HEK293 (cell line): ENCODE data around the gene NLE1.

ENCODE experiments used
- CTCF ChIA-PET: fragments of 350-600 bp; formaldehyde crosslinking; extraction: SDS; loops from one replicate; lab custom pipeline; 2021; ENCODE audit warnings: antibody characterized with exemption; lab: Yijun Ruan, JAX
- POLR2A ChIA-PET: fragments of 300-600 bp; formaldehyde crosslinking; extraction: SDS; loops from one replicate; lab custom pipeline; 2020; ENCODE audit warnings: antibody characterized with exemption, inconsistent platforms; lab: Yijun Ruan, JAX
- H3K27ac ChIP-seq: fragments of 200-500 bp; sonication (Bioruptor generic); 2 replicates; pipeline ENCODE4 v1.5.1; 2014; ENCODE audit warnings: low read depth, low read length, control low read depth, inconsistent platforms; ENCODE audit errors: extremely low read depth
- H3K36me3 ChIP-seq, 2 experiments: fragments of 200-500 bp in 1 of 2; sonication (Bioruptor generic) in 1 of 2; 1 replicate in 1 of 2; 2 replicates in 1 of 2; pipeline ENCODE4 v1.5.1; 2014 to 2017; ENCODE audit warnings: inconsistent platforms in 2 of 2, low read length in 2 of 2; ENCODE audit not compliant: control insufficient read depth in 2 of 2, insufficient read depth in 1 of 2
- H3K4me1 ChIP-seq: fragments of 200-500 bp; sonication (Bioruptor generic); 2 replicates; pipeline ENCODE4 v1.5.1; 2014; ENCODE audit warnings: mild to moderate bottlenecking, low read length, inconsistent platforms; ENCODE audit not compliant: control insufficient read depth, insufficient read depth
- H3K4me3 ChIP-seq: 2 replicates; pipeline ENCODE4 v1.5.1; 2011; ENCODE audit warnings: low read depth, mild to moderate bottlenecking, control low read depth, low read length, moderate library complexity
- H3K9me3 ChIP-seq: fragments of 200-500 bp; sonication (Bioruptor generic); 2 replicates; pipeline ENCODE4 v1.5.1; 2014; ENCODE audit warnings: low read depth, low read length, inconsistent platforms; ENCODE audit not compliant: control insufficient read depth, insufficient read depth
- ATF2 ChIP-seq: fragments of 450-650 bp; formaldehyde crosslinking; IDR thresholded peaks from 2 replicates; pipeline ENCODE4 v1.5.1; 2016; ENCODE audit warnings: missing biosample characterization, missing genetic modification characterization, low read depth
- GFI1B ChIP-seq: fragments of 450-650 bp; formaldehyde crosslinking; IDR thresholded peaks from 2 replicates; pipeline ENCODE4 v1.5.1; 2016; ENCODE audit warnings: missing biosample characterization, missing genetic modification characterization
- KLF9 ChIP-seq: fragments of 450-650 bp; formaldehyde crosslinking; IDR thresholded peaks from 2 replicates; pipeline ENCODE4 v1.5.1; 2016; ENCODE audit warnings: missing biosample characterization, missing genetic modification characterization, low read depth
- YY1 ChIP-seq: fragments of 450-650 bp; formaldehyde crosslinking; IDR thresholded peaks from 2 replicates; pipeline ENCODE4 v1.5.1; 2018; ENCODE audit warnings: missing biosample characterization, missing genetic modification characterization
- ZBTB20 ChIP-seq: fragments of 450-650 bp; formaldehyde crosslinking; IDR thresholded peaks from 2 replicates; pipeline ENCODE4 v1.5.1; 2016; ENCODE audit warnings: missing biosample characterization, missing genetic modification characterization
- ZNF174 ChIP-seq: fragments of 450-650 bp; formaldehyde crosslinking; IDR thresholded peaks from 2 replicates; pipeline ENCODE4 v1.5.0; 2017; ENCODE audit warnings: missing biosample characterization, mild to moderate bottlenecking, missing genetic modification characterization
- ZNF341 ChIP-seq: fragments of 450-650 bp; formaldehyde crosslinking; IDR thresholded peaks from 2 replicates; pipeline ENCODE4; 2016; ENCODE audit warnings: low read depth, missing biosample characterization, missing genetic modification characterization
- ZNF398 ChIP-seq: fragments of 450-650 bp; formaldehyde crosslinking; IDR thresholded peaks from 2 replicates; pipeline ENCODE4 v1.5.1; 2017; ENCODE audit warnings: missing biosample characterization, missing genetic modification characterization
- ZNF416 ChIP-seq: fragments of 450-650 bp; formaldehyde crosslinking; IDR thresholded peaks from 2 replicates; pipeline ENCODE4 v1.5.1; 2016; ENCODE audit warnings: missing biosample characterization, missing genetic modification characterization
- ZNF521 ChIP-seq: fragments of 450-650 bp; formaldehyde crosslinking; IDR thresholded peaks from 2 replicates; pipeline ENCODE4 v1.5.1; 2017; ENCODE audit warnings: missing biosample characterization, mild to moderate bottlenecking, missing genetic modification characterization
- ZNF670 ChIP-seq: fragments of 450-650 bp; formaldehyde crosslinking; IDR thresholded peaks from 2 replicates; pipeline ENCODE4 v1.5.1; 2016; ENCODE audit warnings: missing biosample characterization, missing genetic modification characterization, low read depth
- ZNF707 ChIP-seq: fragments of 450-650 bp; formaldehyde crosslinking; IDR thresholded peaks from 2 replicates; pipeline ENCODE4 v1.5.1; 2016; ENCODE audit warnings: missing biosample characterization, missing genetic modification characterization
- ZNF791 ChIP-seq: fragments of 450-650 bp; formaldehyde crosslinking; IDR thresholded peaks from 2 replicates; pipeline ENCODE4 v1.5.1; 2016; ENCODE audit warnings: missing biosample characterization, missing genetic modification characterization
- ZSCAN23 ChIP-seq: fragments of 450-650 bp; formaldehyde crosslinking; IDR thresholded peaks from 2 replicates; pipeline ENCODE4 v1.5.1; 2016; ENCODE audit warnings: missing biosample characterization, missing genetic modification characterization
- ZSCAN4 ChIP-seq: fragments of 450-650 bp; formaldehyde crosslinking; IDR thresholded peaks from 2 replicates; pipeline ENCODE4 v1.5.1; 2017; ENCODE audit warnings: missing biosample characterization, missing genetic modification characterization
- TF ChIP-seq, protein P1 (sequence below): fragments of 450-650 bp; formaldehyde crosslinking; IDR thresholded peaks from 2 replicates; pipeline ENCODE4 v1.5.1; 2016; ENCODE audit warnings: missing biosample characterization, missing genetic modification characterization

The NLE1 gene

DNA sequence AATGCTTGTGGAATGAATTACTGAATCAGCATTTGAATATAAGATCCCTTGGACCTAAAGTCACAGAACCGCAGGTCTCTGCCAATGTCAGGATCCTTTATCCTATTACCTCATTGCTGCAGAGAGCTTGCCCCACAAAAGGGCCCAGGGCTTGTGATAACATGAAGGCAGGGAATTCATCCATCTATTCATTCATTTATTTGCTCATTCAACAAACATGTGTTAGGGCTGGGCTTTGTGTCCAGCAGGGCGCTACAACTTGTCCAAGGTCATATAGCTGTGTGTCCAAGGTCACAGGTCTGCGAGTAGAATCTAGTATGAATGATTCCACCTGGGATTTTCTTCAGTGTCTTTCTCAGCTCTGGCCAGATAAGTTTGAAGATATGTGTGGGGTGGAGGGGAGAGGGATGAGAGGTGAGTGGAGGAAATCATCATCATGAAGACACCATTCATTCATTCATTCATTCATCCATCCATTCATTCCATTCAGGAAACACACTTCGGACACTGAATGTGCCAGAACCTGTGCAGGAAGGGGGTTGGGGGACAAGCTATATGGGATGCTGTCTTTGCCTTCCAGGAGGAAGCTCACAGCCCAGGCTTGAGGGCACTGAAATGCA lies 4.2 kb upstream of the NLE1 start:
- H3K36me3 ChIP-seq, result no peaks in the 10 kb centered on the region
- H3K4me1 ChIP-seq, result no peaks in the 10 kb centered on the region
- H3K4me3 ChIP-seq, result no peak overlapping the region
- CTCF ChIA-PET, result interaction anchor here (0.5 to 1.4 kb wide), 3 partner anchors 387 to 521 kb away, joined by 3 to 4 read pairs (median 3); no protein-coding TSS in a partner anchor
- H3K9me3 ChIP-seq, result no peaks in the 10 kb centered on the region
- H3K27ac ChIP-seq, result no peak overlapping the region
- no peak for TF ChIP-seq ZNF791 (tag by site-specific recombination)
- TF ChIP-seq, all 188 proteins: peak for 0
- POLR2A ChIA-PET, result no interaction called here

GRCh38 chr17:35144840-35145239 lies 2.7 kb upstream of the NLE1 start:
- ChIA-PET CTCF (interaction anchor here (0.7 kb wide), 1 partner anchor 23 kb away, joined by 3 read pairs; no protein-coding TSS in a partner anchor), POLR2A (no interaction called here)
- TF ChIP-seq ATF2 (tag by site-specific recombination), result peak; percentile 73
- TF ChIP-seq, protein P1, sequence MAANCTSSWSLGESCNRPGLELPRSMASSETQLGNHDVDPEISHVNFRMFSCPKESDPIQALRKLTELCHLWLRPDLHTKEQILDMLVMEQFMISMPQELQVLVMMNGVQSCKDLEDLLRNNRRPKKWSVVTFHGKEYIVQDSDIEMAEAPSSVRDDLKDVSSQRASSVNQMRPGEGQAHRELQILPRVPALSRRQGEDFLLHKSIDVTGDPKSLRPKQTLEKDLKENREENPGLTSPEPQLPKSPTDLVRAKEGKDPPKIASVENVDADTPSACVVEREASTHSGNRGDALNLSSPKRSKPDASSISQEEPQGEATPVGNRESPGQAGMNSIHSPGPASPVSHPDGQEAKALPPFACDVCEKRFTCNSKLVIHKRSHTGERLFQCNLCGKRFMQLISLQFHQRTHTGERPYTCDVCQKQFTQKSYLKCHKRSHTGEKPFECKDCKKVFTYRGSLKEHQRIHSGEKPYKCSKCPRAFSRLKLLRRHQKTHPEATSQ (tag by site-specific recombination), result no peak
- Histone ChIP-seq H3K4me3 (no peak overlapping the region), H3K36me3 (peaks cover 0 to 2% of the 10 kb centered on the region in 2 experiments; a peak in 2 of 3 replicates), H3K4me1 (peaks cover 4% of the 10 kb centered on the region; the same call in 1 of the 2 replicates), H3K27ac (no peak overlapping the region), H3K9me3 (no peaks in the 10 kb centered on the region)

GRCh38 chr17:35142467-35142796 lies 329 bp upstream of the NLE1 start:
- no peaks in the 10 kb centered on the region for H3K9me3 ChIP-seq

GRCh38 chr17:35138218-35138617 lies 3.9 kb downstream of the NLE1 start:
- POLR2A ChIA-PET, result interaction anchor here (0.6 to 1.0 kb wide), 2 partner anchors 11 to 553 kb away, joined by 3 read pairs; no protein-coding TSS in a partner anchor

More at GRCh38 chr17:35142467-35142796, 329 bp upstream of the NLE1 start:
- Histone ChIP-seq H3K4me3 (no peak overlapping the region; the same call in 1 of the 2 replicates), H3K27ac (no peak overlapping the region), H3K36me3 (peaks cover 17 to 26% of the 10 kb centered on the region in 2 experiments), H3K4me1 (peaks cover 4% of the 10 kb centered on the region; the same call in 1 of the 2 replicates)
- POLR2A ChIA-PET, result no interaction called here
- TF ChIP-seq ZNF670 (tag by site-specific recombination) (no peak), ZNF341 (tag by site-specific recombination) (peak; percentile 49)
- CTCF ChIA-PET, result interaction anchor here (0.5 kb wide), 1 partner anchor 11 kb away, joined by 3 read pairs; no protein-coding TSS in a partner anchor

GRCh38 chr17:35135322-35135721 lies 6.8 kb downstream of the NLE1 start:
- no peaks in the 10 kb centered on the region for H3K4me1 ChIP-seq
- H3K9me3 ChIP-seq, result no peaks in the 10 kb centered on the region
- ChIA-PET POLR2A (no interaction called here), CTCF (no interaction called here)
- no peak overlapping the region for H3K27ac ChIP-seq
- H3K4me3 ChIP-seq, result no peak overlapping the region
- H3K36me3 ChIP-seq, result peaks cover 52 to 97% of the 10 kb centered on the region in 2 experiments
- TF ChIP-seq ZNF707, result no peak
- no peak for TF ChIP-seq ZNF398
- no peak for TF ChIP-seq KLF9
- TF ChIP-seq ZSCAN23 (tag by site-specific recombination), result no peak
- TF ChIP-seq ZSCAN4 (tag by site-specific recombination), result no peak
- no peak for TF ChIP-seq ZNF521
- no peak for TF ChIP-seq GFI1B (tag by site-specific recombination)
- no peak for TF ChIP-seq ZNF416 (tag by site-specific recombination)
- no peak for TF ChIP-seq YY1 (tag by site-specific recombination)

More at GRCh38 chr17:35138218-35138617, 3.9 kb downstream of the NLE1 start:
- TF ChIP-seq ZBTB20 (tag by site-specific recombination) (peak; percentile 84), ZNF174 (tag by site-specific recombination) (no peak)
- Histone ChIP-seq H3K9me3 (no peaks in the 10 kb centered on the region), H3K4me3 (no peak overlapping the region), H3K4me1 (peaks cover 4% of the 10 kb centered on the region; the same call in 1 of the 2 replicates), H3K27ac (no peak overlapping the region), H3K36me3 (peaks cover 50 to 68% of the 10 kb centered on the region in 2 experiments)
- CTCF ChIA-PET, result no interaction called here
